Measurements from ENCODE around the gene FAM156A. TPM values are rescaled to one million over a fixed set of nuclear protein-coding genes. Genes with fewer than 3 reads are reported as not detected.

FAM156A gene
- total and polyA plus RNA-seq, 2 donors (not counting 3 experiments of a cell fraction or from before 2014, with no cell fraction given): 15.3 to 16.1 TPM

GRCh38 chrX:53003111-53003510 is 44.8 kb upstream of the FAM156A start:
- Histone ChIP-seq H3K4me1 (ENCODE audit: control insufficient read depth, extremely low read depth, insufficient read depth, low read length) (no peaks in the 10 kb centered on the region), H2AFZ (ENCODE audit: low read depth, low read length) (no peak overlapping the region), H3K27ac (ENCODE audit: insufficient read depth, low read depth, low read length) (no peak overlapping the region), H3K9me1 (replicated peaks; ENCODE audit: control insufficient read depth, extremely low read depth, insufficient read depth, low read length) (no peaks in the 10 kb centered on the region), H3K79me2 (ENCODE audit: control insufficient read depth, insufficient read depth, low read length) (no peaks in the 10 kb centered on the region), H3K9me3 (replicated peaks; ENCODE audit: control insufficient read depth, insufficient read depth, low read length) (no peaks in the 10 kb centered on the region), H3K9ac (replicated peaks; ENCODE audit: extremely low read depth, insufficient read depth, low read length) (no peak overlapping the region), H3K36me3 (ENCODE audit: control insufficient read depth in 2 of 2, extremely low read depth in 1 of 2, insufficient read depth in 2 of 2, low read length in 2 of 2) (no peaks in the 10 kb centered on the region), H3K4me3 (replicated peaks in 1 of 3; ENCODE audit: insufficient read depth in 1 of 3, low read depth in 1 of 3, low read length in 3 of 3) (no peak overlapping the region), H3K27me3 (ENCODE audit: control insufficient read depth in 2 of 2, insufficient read depth in 2 of 2, low read length in 2 of 2) (peaks cover 3 to 9% of the 10 kb centered on the region in 2 experiments), H3K4me2 (ENCODE audit: insufficient read depth, low read length) (no peak overlapping the region), H4K20me1 (replicated peaks; ENCODE audit: control insufficient read depth, extremely low read depth, insufficient read depth, low read length) (no peaks in the 10 kb centered on the region)
- CTCF ChIA-PET: no interaction called here
- TF ChIP-seq GATA2 (IDR thresholded peaks at IDR 0.05; ENCODE audit: insufficient read depth, insufficient read length, low read depth, low read length) (no peak), MYC (IDR thresholded peaks at IDR 0.05; ENCODE audit: low read depth, low read length) (no peak), FOS (IDR thresholded peaks at IDR 0.05; ENCODE audit: borderline replicate concordance, insufficient read depth, low read length) (no peak), POLR2AphosphoS5 (IDR thresholded peaks at IDR 0.05; ENCODE audit: insufficient read depth, low read depth, low read length) (no peak), JUN (IDR thresholded peaks at IDR 0.05; ENCODE audit: borderline replicate concordance, insufficient read depth, insufficient read length, low read depth) (no peak), POLR2A (IDR thresholded peaks at IDR 0.05; ENCODE audit: low read depth, low read length) (no peak), MAX (IDR thresholded peaks at IDR 0.05; ENCODE audit: insufficient read depth, insufficient read length) (no peak), EZH2 (IDR thresholded peaks at IDR 0.05; ENCODE audit: borderline replicate concordance, low read depth, low read length, severe bottlenecking) (no peak)
- TF ChIP-seq, protein P1, sequence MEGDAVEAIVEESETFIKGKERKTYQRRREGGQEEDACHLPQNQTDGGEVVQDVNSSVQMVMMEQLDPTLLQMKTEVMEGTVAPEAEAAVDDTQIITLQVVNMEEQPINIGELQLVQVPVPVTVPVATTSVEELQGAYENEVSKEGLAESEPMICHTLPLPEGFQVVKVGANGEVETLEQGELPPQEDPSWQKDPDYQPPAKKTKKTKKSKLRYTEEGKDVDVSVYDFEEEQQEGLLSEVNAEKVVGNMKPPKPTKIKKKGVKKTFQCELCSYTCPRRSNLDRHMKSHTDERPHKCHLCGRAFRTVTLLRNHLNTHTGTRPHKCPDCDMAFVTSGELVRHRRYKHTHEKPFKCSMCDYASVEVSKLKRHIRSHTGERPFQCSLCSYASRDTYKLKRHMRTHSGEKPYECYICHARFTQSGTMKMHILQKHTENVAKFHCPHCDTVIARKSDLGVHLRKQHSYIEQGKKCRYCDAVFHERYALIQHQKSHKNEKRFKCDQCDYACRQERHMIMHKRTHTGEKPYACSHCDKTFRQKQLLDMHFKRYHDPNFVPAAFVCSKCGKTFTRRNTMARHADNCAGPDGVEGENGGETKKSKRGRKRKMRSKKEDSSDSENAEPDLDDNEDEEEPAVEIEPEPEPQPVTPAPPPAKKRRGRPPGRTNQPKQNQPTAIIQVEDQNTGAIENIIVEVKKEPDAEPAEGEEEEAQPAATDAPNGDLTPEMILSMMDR (IDR thresholded peaks at IDR 0.05; ENCODE audit: extremely low read depth in 1 of 2, insufficient read depth in 1 of 2, low read depth in 1 of 2, low read length in 2 of 2): no peak
- BruUV-seq (replicated peaks): no TSS peak
- DNase-seq (ENCODE audit: low read depth, low spot score) (no peak), FAIRE-seq (no peak)
- POLR2A ChIA-PET: no interaction called here
- intact Hi-C loops (cut with micrococcal nuclease) (no loop called here), dilution Hi-C loops (cut with MboI; ENCODE audit: extremely low pct_ligation_motif_present, low sequenced_read_pairs) (no loop called here)
